ENCODE results near the gene MATCAP1. TPM values are rescaled to one million over a fixed set of nuclear protein-coding genes. Genes with fewer than 3 reads are reported as not detected.

MATCAP1 gene
- total and polyA plus RNA-seq, 2 of the 13 experiments (the other 11 are each of a cell fraction or from before 2014, with no cell fraction given), result 11.2 to 24.5 TPM

- peak; percentile 86 for TF ChIP-seq ZBTB7A (CRISPR knock-in tag; IDR thresholded peaks at IDR 0.05)
- TF ChIP-seq TBP (CRISPR knock-in tag; IDR thresholded peaks at IDR 0.05), result no peak
- TF ChIP-seq MZF1 (CRISPR knock-in tag; IDR thresholded peaks at IDR 0.05; ENCODE audit: borderline replicate concordance), result no peak
- no peak for TF ChIP-seq U2AF1 (optimal IDR thresholded peaks at IDR 0.05; ENCODE audit: low read depth, low read length)
- peak; percentile 30 for TF ChIP-seq JUND (CRISPR knock-in tag; IDR thresholded peaks at IDR 0.05)
- TF ChIP-seq ZGPAT (CRISPR knock-in tag; IDR thresholded peaks at IDR 0.05), result peak; percentile 56; the same call in 1 of the 2 replicates
- no peak for TF ChIP-seq GTF3A (CRISPR knock-in tag; conservative IDR thresholded peaks at IDR 0.05)
- TF ChIP-seq, protein P1, sequence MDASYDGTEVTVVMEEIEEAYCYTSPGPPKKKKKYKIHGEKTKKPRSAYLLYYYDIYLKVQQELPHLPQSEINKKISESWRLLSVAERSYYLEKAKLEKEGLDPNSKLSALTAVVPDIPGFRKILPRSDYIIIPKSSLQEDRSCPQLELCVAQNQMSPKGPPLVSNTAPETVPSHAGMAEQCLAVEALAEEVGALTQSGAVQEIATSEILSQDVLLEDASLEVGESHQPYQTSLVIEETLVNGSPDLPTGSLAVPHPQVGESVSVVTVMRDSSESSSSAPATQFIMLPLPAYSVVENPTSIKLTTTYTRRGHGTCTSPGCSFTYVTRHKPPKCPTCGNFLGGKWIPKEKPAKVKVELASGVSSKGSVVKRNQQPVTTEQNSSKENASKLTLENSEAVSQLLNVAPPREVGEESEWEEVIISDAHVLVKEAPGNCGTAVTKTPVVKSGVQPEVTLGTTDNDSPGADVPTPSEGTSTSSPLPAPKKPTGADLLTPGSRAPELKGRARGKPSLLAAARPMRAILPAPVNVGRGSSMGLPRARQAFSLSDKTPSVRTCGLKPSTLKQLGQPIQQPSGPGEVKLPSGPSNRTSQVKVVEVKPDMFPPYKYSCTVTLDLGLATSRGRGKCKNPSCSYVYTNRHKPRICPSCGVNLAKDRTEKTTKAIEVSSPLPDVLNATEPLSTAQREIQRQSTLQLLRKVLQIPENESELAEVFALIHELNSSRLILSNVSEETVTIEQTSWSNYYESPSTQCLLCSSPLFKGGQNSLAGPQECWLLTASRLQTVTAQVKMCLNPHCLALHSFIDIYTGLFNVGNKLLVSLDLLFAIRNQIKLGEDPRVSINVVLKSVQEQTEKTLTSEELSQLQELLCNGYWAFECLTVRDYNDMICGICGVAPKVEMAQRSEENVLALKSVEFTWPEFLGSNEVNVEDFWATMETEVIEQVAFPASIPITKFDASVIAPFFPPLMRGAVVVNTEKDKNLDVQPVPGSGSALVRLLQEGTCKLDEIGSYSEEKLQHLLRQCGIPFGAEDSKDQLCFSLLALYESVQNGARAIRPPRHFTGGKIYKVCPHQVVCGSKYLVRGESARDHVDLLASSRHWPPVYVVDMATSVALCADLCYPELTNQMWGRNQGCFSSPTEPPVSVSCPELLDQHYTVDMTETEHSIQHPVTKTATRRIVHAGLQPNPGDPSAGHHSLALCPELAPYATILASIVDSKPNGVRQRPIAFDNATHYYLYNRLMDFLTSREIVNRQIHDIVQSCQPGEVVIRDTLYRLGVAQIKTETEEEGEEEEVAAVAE (CRISPR knock-in tag; IDR thresholded peaks at IDR 0.05; ENCODE audit: borderline replicate concordance), result peak; percentile 16; the same call in 1 of the 2 replicates
- TF ChIP-seq FOXK2 (IDR thresholded peaks at IDR 0.05), result no peak
- TF ChIP-seq BORCS8-MEF2B (CRISPR knock-in tag; IDR thresholded peaks at IDR 0.05), result no peak
- no peak for TF ChIP-seq SNRNP70 (IDR thresholded peaks at IDR 0.05; ENCODE audit: low read depth, low read length)
- TF ChIP-seq MXD3 (CRISPR knock-in tag; IDR thresholded peaks at IDR 0.05), result peak; percentile 35
- TF ChIP-seq, protein P2, sequence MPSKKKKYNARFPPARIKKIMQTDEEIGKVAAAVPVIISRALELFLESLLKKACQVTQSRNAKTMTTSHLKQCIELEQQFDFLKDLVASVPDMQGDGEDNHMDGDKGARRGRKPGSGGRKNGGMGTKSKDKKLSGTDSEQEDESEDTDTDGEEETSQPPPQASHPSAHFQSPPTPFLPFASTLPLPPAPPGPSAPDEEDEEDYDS (CRISPR knock-in tag; IDR thresholded peaks at IDR 0.05), result peak; percentile 11; the same call in 1 of the 2 replicates
- TF ChIP-seq ONECUT2 (CRISPR knock-in tag; IDR thresholded peaks at IDR 0.05), result no peak
- TF ChIP-seq IKZF1 (IDR thresholded peaks at IDR 0.05), result no peak
- no peak for TF ChIP-seq TEAD3 (CRISPR knock-in tag; optimal IDR thresholded peaks at IDR 0.05; ENCODE audit: borderline replicate concordance)
- TF ChIP-seq ZKSCAN5 (CRISPR knock-in tag; IDR thresholded peaks at IDR 0.05), result 0 out of 2 replicates have a peak, but pooled peaks have one; percentile 21
- TF ChIP-seq ZNF10 (CRISPR knock-in tag; IDR thresholded peaks at IDR 0.05; ENCODE audit: borderline replicate concordance, low read depth), result no peak
- TF ChIP-seq BRD4 (CRISPR knock-in tag; IDR thresholded peaks at IDR 0.05), result 0 out of 2 replicates have a peak, but pooled peaks have one; percentile 47
- no peak for TF ChIP-seq ETS1 (CRISPR knock-in tag; IDR thresholded peaks at IDR 0.05)
- peak in 1 of 2 experiments; percentile 30; a peak in 1 of 4 replicates for TF ChIP-seq EP300 (IDR thresholded peaks at IDR 0.05; ENCODE audit: low read depth in 2 of 2, low read length in 2 of 2)
- TF ChIP-seq EP300 (CRISPR knock-in tag; IDR thresholded peaks at IDR 0.05; ENCODE audit: borderline replicate concordance), result peak; percentile 15; the same call in 1 of the 2 replicates
- peak; percentile 16; the same call in 1 of the 2 replicates for TF ChIP-seq RELA (CRISPR knock-in tag; IDR thresholded peaks at IDR 0.05)
Observed at GRCh38 chr16:67170168-67170948, 13.4 kb downstream of the MATCAP1 start, which contains the start of gene NOL3 (continued).

Measured in HepG2 (cell line).